OCI-LY3 (cell line): ENCODE results near the gene FBXO24.

Experiments
- H2AFZ ChIP-seq: fragments of 200-600, 300-600 bp; shearing (Covaris generic); 2 replicates; pipeline ENCODE4 v1.6.0; 2014; ENCODE audit warnings: antibody characterized with exemption, low read depth, low read length
- H3K27ac ChIP-seq: fragments of 200-600, 300-600 bp; sonication (generic); 2 replicates; pipeline ENCODE4 v1.5.1; 2014; ENCODE audit warnings: mild to moderate bottlenecking, low read length, moderate library complexity, mixed read lengths
- H3K27me3 ChIP-seq: fragments of 200-600, 300-600 bp; sonication (generic); 2 replicates; pipeline ENCODE4 v1.6.1; 2014; ENCODE audit warnings: low read depth, low read length, mixed read lengths
- H3K36me3 ChIP-seq: fragments of 200-600, 300-600 bp; sonication (generic); replicated peaks from 2 replicates; pipeline ENCODE3; 2014; ENCODE audit warnings: low read depth, low read length, mixed read lengths
- H3K4me1 ChIP-seq: fragments of 300-600, 200-600 bp; sonication (generic); 2 replicates; pipeline ENCODE4 v1.6.1; 2014; ENCODE audit warnings: low read length, mixed read lengths
- H3K4me2 ChIP-seq: fragments of 200-600, 300-600 bp; sonication (generic); 2 replicates; pipeline ENCODE4 v1.6.1; 2014; ENCODE audit warnings: low read length, mixed read lengths
- H3K4me3 ChIP-seq: fragments of 300-600, 200-600 bp; sonication (generic); 2 replicates; pipeline ENCODE4 v1.5.1; 2014; ENCODE audit warnings: antibody characterized with exemption, mild to moderate bottlenecking, low read length, moderate library complexity
- H3K79me2 ChIP-seq: fragments of 300-600, 200-600 bp; shearing (Covaris generic); 2 replicates; pipeline ENCODE4 v1.6.1; 2014; ENCODE audit warnings: mild to moderate bottlenecking, low read length, mixed read lengths
- H3K9ac ChIP-seq: fragments of 300-600, 200-600 bp; shearing (Covaris generic); 2 replicates; pipeline ENCODE4 v1.6.0; 2014; ENCODE audit warnings: mild to moderate bottlenecking, low read length, moderate library complexity
- H3K9me3 ChIP-seq: fragments of 200-600, 300-600 bp; shearing (Covaris generic); 2 replicates; pipeline ENCODE4 v1.6.1; 2014; ENCODE audit warnings: low read length, mixed read lengths; ENCODE audit not compliant: insufficient read depth
- H4K20me1 ChIP-seq: fragments of 200-600, 300-600 bp; sonication (generic); 2 replicates; pipeline ENCODE4 v1.6.1; 2016; ENCODE audit warnings: low read length, mixed read lengths; ENCODE audit not compliant: insufficient read depth
- EZH2phosphoT487 ChIP-seq: fragments of 200-600 bp; shearing (Covaris generic); IDR thresholded peaks from 2 replicates; pipeline ENCODE4 v1.6.1; 2018; ENCODE audit warnings: antibody characterized with exemption, mixed run types, low read depth
- TF ChIP-seq, protein P1 (sequence below): fragments of 200-600, 300-600 bp; sonication (generic); IDR thresholded peaks from 2 replicates; pipeline ENCODE4 v1.5.1; 2014; ENCODE audit warnings: antibody characterized with exemption, low read length, low read depth

FBXO24 gene

DNA sequence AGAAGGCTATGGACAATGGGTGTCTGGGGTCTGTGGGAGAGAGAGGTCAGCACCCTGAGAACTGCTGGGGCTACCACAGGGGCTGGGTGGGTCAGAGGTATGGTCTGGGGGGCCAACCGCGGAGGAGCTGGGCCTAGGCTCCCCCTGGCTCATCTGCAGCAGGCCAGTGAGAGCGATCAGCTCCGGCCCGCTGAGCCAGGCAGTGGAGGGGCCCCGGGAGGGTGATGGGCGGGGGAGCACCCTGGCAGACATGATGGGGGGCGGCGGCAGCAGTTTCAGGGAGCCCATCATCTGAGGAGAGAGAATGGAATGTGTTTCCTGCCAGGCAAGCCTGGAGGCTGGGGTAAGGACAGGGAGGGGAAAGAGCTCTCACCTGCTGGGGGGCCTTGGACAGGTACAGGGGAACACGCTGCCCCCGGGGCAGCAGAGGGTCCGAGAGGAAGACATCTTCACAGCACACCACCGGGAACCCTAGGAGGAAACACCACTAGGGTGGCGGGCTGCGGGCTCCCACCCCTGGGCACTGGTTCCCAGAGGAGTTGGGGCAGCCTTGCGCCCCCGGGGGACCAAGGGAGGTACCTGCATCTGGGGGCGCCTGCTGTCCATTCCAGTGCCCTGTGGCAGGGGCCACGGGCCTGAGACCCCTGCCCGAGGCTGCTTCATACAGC, 13.7 kb upstream of the FBXO24 start:
- no peak overlapping the region for H3K4me3 ChIP-seq
- H2AFZ ChIP-seq = no peak overlapping the region
- H3K4me2 ChIP-seq = no peak overlapping the region
- no peak overlapping the region for H3K27ac ChIP-seq
- H3K9me3 ChIP-seq = no peaks in the 10 kb centered on the region
- no peaks in the 10 kb centered on the region for H3K4me1 ChIP-seq
- no peaks in the 10 kb centered on the region for H3K36me3 ChIP-seq
- H3K9ac ChIP-seq = no peak overlapping the region
- H3K79me2 ChIP-seq = no peaks in the 10 kb centered on the region
- H3K27me3 ChIP-seq = no peaks in the 10 kb centered on the region
- TF ChIP-seq, protein P1, sequence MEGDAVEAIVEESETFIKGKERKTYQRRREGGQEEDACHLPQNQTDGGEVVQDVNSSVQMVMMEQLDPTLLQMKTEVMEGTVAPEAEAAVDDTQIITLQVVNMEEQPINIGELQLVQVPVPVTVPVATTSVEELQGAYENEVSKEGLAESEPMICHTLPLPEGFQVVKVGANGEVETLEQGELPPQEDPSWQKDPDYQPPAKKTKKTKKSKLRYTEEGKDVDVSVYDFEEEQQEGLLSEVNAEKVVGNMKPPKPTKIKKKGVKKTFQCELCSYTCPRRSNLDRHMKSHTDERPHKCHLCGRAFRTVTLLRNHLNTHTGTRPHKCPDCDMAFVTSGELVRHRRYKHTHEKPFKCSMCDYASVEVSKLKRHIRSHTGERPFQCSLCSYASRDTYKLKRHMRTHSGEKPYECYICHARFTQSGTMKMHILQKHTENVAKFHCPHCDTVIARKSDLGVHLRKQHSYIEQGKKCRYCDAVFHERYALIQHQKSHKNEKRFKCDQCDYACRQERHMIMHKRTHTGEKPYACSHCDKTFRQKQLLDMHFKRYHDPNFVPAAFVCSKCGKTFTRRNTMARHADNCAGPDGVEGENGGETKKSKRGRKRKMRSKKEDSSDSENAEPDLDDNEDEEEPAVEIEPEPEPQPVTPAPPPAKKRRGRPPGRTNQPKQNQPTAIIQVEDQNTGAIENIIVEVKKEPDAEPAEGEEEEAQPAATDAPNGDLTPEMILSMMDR = no peak
- TF ChIP-seq EZH2phosphoT487 = no peak
- H4K20me1 ChIP-seq = no peaks in the 10 kb centered on the region

DNA sequence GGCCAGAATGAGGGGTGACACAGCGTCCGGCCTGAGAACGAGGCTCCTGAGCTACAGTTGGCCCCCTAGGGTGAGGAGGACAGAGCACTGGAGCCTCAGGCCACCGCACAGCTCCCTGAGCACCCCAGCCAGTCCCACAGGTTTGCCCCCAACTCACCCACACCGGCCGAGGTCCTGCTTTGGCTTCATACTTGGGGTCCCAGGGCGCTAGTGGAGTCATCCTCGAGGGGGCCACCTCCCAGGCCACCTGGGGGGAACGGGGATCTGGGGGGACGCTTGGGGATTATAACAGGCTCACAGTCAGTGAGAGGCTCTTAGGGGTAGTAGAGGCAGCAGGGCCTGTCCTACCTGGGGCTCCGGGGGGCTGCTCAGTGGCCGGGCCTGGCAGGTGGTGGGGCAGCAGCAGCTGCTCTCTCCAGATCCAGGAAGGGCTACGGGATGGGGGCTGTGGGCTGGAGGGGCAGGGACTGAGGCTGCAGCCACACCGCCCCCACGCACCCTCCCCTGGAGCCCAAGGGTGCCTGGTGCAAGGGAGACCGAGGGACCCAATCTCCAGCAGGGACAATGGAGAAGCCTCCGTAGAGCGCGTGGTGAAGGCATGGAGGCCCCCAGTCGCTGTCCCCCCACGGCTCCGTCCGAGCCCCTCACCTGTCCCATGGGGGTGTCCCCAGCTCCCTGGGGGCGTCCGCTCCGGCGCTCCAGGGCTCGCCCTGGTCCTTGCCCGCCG, 13.0 kb upstream of the FBXO24 start:
- no peaks in the 10 kb centered on the region for H3K27me3 ChIP-seq
- H3K36me3 ChIP-seq = no peaks in the 10 kb centered on the region
- TF ChIP-seq EZH2phosphoT487 = no peak
- no peaks in the 10 kb centered on the region for H3K9me3 ChIP-seq
- H3K4me1 ChIP-seq = no peaks in the 10 kb centered on the region
- H4K20me1 ChIP-seq = no peaks in the 10 kb centered on the region
- no peak overlapping the region for H3K4me2 ChIP-seq
- H3K79me2 ChIP-seq = no peaks in the 10 kb centered on the region
- no peak overlapping the region for H3K9ac ChIP-seq
- no peak overlapping the region for H3K27ac ChIP-seq
- H2AFZ ChIP-seq = no peak overlapping the region
- no peak overlapping the region for H3K4me3 ChIP-seq

DNA sequence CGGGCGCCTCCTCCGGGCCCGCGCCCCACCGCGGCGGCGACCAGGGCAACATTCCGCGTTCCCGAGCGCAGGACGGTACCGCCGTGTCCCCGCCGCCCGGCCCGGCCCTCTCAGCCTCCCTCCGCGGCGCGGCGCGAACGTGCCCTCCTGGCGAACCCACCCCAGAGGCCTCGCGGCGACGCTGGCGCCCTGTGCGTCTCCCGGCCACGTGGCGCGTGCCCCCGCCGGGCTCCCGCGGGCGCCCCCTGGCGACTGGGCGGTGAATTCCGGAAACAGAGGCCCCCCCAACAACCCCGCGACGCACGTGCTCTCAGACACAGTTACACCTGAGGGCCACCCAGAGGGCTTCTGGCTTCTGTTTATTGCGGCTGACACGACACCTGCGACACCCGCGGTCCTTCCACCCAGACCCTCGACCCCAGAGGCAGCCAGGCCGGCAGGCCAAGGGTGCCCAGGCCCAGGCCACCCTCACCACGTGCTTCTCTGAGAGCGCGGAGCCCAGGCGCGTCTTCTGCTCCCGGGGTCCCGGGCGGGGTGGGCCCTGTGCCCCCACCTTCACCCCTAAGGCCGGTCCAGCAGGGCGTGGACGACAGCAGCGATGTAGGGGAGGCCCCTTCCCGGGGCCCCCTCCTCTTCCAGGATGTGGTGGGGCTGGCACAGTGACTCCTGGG, 12.3 kb upstream of the FBXO24 start, which contains the start of gene SAP25:
Gene SAP25 (minus strand): TSS at position 210 of the 671 bp plus-strand sequence. CDS start 158 bp downstream, at position 52.
- no peaks in the 10 kb centered on the region for H3K27me3 ChIP-seq
- H3K36me3 ChIP-seq = peaks cover 3% of the 10 kb centered on the region
- no peak within 1 kb of the TSS for H3K4me3 ChIP-seq
- H3K27ac ChIP-seq = no peak within 1 kb of the TSS
- H3K79me2 ChIP-seq = no peaks in the 10 kb centered on the region
- no peaks in the 10 kb centered on the region for H4K20me1 ChIP-seq
- H3K9ac ChIP-seq = no peak within 1 kb of the TSS
- H3K9me3 ChIP-seq = no peaks in the 10 kb centered on the region
- no peak within 1 kb of the TSS for H3K4me2 ChIP-seq
- no peak within 1 kb of the TSS for H2AFZ ChIP-seq
- TF ChIP-seq EZH2phosphoT487 = no peak
- TF ChIP-seq, protein P1 = no peak
- H3K4me1 ChIP-seq = no peaks in the 10 kb centered on the region

DNA sequence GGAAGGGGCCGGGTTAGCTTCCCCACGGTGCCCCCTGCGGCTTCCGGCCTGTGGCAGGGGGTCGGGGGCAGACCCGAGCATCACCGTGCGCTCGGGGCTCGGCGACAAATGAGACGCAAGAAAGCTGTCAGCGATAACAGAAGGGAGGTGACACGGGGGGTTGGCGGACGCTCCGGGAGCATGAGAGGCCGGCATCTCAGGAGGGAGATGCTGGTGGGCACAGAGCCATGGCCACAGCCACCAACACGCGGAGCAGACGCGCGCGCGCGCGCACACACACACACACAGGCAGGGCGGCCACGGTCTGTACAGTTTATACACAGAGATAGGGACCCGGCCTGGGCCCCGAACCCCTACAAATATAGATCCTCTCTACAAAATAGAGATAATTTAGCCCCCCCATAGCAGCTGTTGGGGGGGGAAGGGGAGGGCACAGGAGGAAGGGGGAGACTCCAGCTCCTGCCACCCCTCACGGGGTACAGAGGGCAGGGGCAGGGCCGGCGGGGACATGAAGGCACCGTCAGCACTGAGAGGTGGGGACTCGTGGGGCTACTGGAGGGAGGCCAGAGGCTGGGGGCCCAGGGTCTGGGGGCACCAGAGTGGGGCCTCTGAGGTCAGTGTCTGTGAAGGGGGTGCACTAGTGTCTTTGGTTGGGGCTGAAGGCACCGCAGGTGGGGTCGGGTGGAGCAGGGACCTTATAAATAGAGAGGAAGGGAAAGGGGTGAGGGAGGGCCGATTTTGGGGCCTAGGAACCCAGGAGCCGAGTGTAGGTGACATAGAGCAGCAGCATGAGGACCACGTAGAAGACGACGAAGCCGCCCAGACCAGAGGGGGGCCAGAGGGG, 11.5 kb upstream of the FBXO24 start:
- H3K4me2 ChIP-seq = no peak overlapping the region
- H4K20me1 ChIP-seq = no peaks in the 10 kb centered on the region
- no peaks in the 10 kb centered on the region for H3K4me1 ChIP-seq
- H2AFZ ChIP-seq = no peak overlapping the region
- H3K27ac ChIP-seq = no peak overlapping the region
- H3K9ac ChIP-seq = no peak overlapping the region
- no peaks in the 10 kb centered on the region for H3K9me3 ChIP-seq
- H3K36me3 ChIP-seq = peaks cover 4% of the 10 kb centered on the region
- TF ChIP-seq, protein P1 = no peak
- TF ChIP-seq EZH2phosphoT487 = no peak
- no peak overlapping the region for H3K4me3 ChIP-seq
- H3K27me3 ChIP-seq = no peaks in the 10 kb centered on the region
- H3K79me2 ChIP-seq = no peaks in the 10 kb centered on the region
